ENCODE data around the gene DCAF5. TPM values are rescaled to one million over a fixed set of nuclear protein-coding genes. Genes with fewer than 3 reads are reported as not detected.
"Not testable (repeated sequence)": the region's sequence is repeated elsewhere in the genome, so short reads cannot be mapped to it uniquely, and the experiment has no call there.

The DCAF5 gene
- total RNA-seq, 1 experiment from 2014 or later = 29.1 TPM

DNA sequence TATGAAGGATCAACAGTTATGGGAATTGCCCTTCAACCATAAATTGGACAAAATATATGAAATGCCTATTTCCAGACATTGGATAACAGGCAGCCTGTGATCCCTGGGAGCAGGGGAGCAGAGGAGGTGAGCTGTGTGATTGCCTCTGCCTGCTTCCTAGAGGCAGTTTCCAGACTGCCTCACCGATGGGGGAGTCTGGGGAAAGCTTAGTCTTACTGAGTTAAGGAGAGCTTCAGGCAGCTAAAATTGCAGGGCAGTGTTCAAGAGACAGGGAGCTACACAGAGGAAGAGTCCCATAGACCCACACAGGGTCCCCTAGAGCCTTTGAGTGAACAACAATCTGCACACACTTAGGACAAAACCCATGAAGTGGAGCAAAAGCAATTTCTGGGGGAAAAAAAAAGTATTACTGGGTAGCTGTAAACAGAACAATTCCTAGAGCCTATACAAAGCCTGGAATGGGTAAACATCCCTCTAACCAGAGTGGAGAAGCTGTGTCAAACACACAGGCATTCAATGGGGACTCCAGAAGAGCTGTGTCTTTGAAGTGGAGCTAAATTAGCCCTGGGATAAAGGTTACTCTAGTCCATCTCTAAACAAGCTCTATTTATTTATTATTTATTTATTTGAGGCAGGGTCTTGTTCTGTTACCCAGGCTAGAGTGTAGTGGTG, 125.5 kb downstream of the DCAF5 start:
- no peaks in the 10 kb centered on the region for H3K36me3 ChIP-seq (ENCODE audit: low read depth)
- H3F3A ChIP-seq (ENCODE audit: insufficient read depth, low read depth) = no peaks in the 10 kb centered on the region; the same call in 1 of the 2 replicates
- no peaks in the 10 kb centered on the region for H3K9me2 ChIP-seq (ENCODE audit: insufficient read depth)
- CTCF ChIA-PET = no interaction called here
- intact Hi-C loops (cut with micrococcal nuclease; ENCODE audit: unreplicated experiment) = no loop called here
- TF ChIP-seq EZH2 (IDR thresholded peaks at IDR 0.05; ENCODE audit: low read depth) = no peak
- TF ChIP-seq, protein P1, sequence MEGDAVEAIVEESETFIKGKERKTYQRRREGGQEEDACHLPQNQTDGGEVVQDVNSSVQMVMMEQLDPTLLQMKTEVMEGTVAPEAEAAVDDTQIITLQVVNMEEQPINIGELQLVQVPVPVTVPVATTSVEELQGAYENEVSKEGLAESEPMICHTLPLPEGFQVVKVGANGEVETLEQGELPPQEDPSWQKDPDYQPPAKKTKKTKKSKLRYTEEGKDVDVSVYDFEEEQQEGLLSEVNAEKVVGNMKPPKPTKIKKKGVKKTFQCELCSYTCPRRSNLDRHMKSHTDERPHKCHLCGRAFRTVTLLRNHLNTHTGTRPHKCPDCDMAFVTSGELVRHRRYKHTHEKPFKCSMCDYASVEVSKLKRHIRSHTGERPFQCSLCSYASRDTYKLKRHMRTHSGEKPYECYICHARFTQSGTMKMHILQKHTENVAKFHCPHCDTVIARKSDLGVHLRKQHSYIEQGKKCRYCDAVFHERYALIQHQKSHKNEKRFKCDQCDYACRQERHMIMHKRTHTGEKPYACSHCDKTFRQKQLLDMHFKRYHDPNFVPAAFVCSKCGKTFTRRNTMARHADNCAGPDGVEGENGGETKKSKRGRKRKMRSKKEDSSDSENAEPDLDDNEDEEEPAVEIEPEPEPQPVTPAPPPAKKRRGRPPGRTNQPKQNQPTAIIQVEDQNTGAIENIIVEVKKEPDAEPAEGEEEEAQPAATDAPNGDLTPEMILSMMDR (conservative IDR thresholded peaks at IDR 0.05) = no peak
- H3K9me3 ChIP-seq (ENCODE audit: insufficient read depth, low read depth) = no peaks in the 10 kb centered on the region
- H3K79me2 ChIP-seq (ENCODE audit: low read depth) = no peaks in the 10 kb centered on the region
- H4K20me1 ChIP-seq (ENCODE audit: insufficient read depth) = no peaks in the 10 kb centered on the region
- no peaks in the 10 kb centered on the region for H3K27me3 ChIP-seq (ENCODE audit: insufficient read depth, low read depth)
- H3K27ac ChIP-seq = no peak overlapping the region
- DNase-seq = no peak
- no peak overlapping the region for H3K4me3 ChIP-seq
- POLR2A ChIA-PET (ENCODE audit: unreplicated experiment) = interaction anchor here (0.7 kb wide), 1 partner anchor 362 kb away, joined by 6 read pairs; no protein-coding TSS in a partner anchor
- no peaks in the 10 kb centered on the region for H3K4me1 ChIP-seq (replicated peaks; ENCODE audit: insufficient read depth)
- no peak overlapping the region for H2AFZ ChIP-seq
- BruUV-seq (replicated peaks) = no TSS peak
- H3K4me2 ChIP-seq = no peak overlapping the region

DNA sequence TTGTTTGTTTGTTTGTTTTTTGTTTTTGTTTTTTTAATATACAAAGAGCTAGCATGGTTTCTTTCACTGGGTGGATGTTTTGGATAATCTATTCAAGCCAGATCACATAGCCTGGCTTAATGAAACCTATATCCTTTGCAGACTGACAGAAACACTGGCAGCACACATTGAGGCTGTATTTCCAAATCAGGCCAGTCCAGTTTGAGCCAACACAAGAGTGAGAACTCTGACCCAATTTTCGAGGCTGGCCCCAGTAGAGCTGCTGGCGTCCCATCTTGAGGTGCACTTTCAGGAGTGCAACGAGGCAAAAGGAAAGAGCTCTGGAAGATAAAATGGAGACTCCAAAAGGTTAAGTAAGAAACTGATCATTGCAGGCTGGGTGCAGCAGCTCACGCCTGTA, 129.9 kb downstream of the DCAF5 start:
- H3K27ac ChIP-seq = no peak overlapping the region
- ChIA-PET POLR2A (ENCODE audit: unreplicated experiment) (no interaction called here), CTCF (no interaction called here)
- H4K20me1 ChIP-seq (ENCODE audit: insufficient read depth) = no peaks in the 10 kb centered on the region
- no peaks in the 10 kb centered on the region for H3K79me2 ChIP-seq (ENCODE audit: low read depth)
- BruUV-seq (replicated peaks) = no TSS peak
- no peaks in the 10 kb centered on the region for H3F3A ChIP-seq (ENCODE audit: insufficient read depth, low read depth)
- H3K27me3 ChIP-seq (ENCODE audit: insufficient read depth, low read depth) = no peaks in the 10 kb centered on the region
- H3K4me2 ChIP-seq = no peak overlapping the region
- no peaks in the 10 kb centered on the region for H3K9me3 ChIP-seq (ENCODE audit: insufficient read depth, low read depth)
- intact Hi-C loops (cut with micrococcal nuclease; ENCODE audit: unreplicated experiment) = no loop called here
- no peak for DNase-seq
- H3K4me3 ChIP-seq = no peak overlapping the region
- no peaks in the 10 kb centered on the region for H3K4me1 ChIP-seq (replicated peaks; ENCODE audit: insufficient read depth)
- H3K36me3 ChIP-seq (ENCODE audit: low read depth) = no peaks in the 10 kb centered on the region
- no peaks in the 10 kb centered on the region for H3K9me2 ChIP-seq (ENCODE audit: insufficient read depth)
- no peak for TF ChIP-seq EZH2 (IDR thresholded peaks at IDR 0.05; ENCODE audit: low read depth)
- TF ChIP-seq, protein P1 (conservative IDR thresholded peaks at IDR 0.05) = no peak
- no peak overlapping the region for H2AFZ ChIP-seq

DNA sequence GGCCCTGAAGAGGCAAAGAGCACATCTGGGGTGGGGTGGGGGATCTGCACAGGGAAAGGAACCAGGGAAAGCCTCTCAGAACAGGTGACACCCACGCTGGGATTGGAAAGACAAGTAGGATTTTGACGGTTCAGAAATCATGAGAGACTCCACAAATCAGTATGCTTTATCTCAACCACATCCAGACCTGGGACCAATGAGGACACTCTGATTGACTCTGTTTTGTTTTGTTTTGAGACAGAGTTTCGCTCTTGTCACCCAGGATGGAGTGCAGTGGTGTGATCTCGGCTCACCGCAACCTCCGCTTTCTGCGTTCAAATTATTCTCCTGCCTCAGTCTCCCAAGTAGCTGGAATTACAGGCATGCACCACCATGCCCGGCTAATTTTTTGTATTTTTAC, 130.8 kb downstream of the DCAF5 start:
- H4K20me1 ChIP-seq (ENCODE audit: insufficient read depth); H3K4me3 ChIP-seq: not testable (repeated sequence)

DNA sequence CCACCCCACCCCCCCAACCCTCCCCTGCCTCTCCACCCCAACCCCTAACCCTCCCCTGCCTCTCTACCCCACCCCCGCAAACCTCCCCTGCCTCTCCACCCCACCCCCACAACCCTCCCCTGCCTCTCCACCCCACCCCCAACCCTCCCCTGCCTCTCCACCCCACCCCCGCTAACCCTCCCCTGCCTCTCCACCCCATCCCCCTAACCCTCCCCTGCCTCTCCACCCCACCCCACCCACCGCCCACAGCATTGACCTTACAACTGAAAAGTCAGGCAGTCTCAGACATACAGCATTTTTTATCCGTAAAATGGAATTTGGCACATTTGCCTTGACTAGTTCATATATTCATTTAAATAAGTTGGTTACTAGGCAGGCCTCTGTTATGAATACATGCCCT, 135.2 kb downstream of the DCAF5 start:
- peaks cover 16% of the 10 kb centered on the region for H3K4me1 ChIP-seq (replicated peaks; ENCODE audit: insufficient read depth)
- TF ChIP-seq, protein P1 (conservative IDR thresholded peaks at IDR 0.05) = no peak
- TF ChIP-seq EZH2 (IDR thresholded peaks at IDR 0.05; ENCODE audit: low read depth) = no peak
- no peak overlapping the region for H3K4me2 ChIP-seq
- no peak overlapping the region for H3K4me3 ChIP-seq
- no peaks in the 10 kb centered on the region for H3K79me2 ChIP-seq (ENCODE audit: low read depth)
- CTCF ChIA-PET = no interaction called here
- DNase-seq = no peak
- no peaks in the 10 kb centered on the region for H3K9me2 ChIP-seq (ENCODE audit: insufficient read depth)
- no peaks in the 10 kb centered on the region for H3K9me3 ChIP-seq (ENCODE audit: insufficient read depth, low read depth)
- H3K27me3 ChIP-seq (ENCODE audit: insufficient read depth, low read depth) = no peaks in the 10 kb centered on the region
- no TSS peak for BruUV-seq (replicated peaks)
- POLR2A ChIA-PET (ENCODE audit: unreplicated experiment) = no interaction called here
- no peaks in the 10 kb centered on the region for H3K36me3 ChIP-seq (ENCODE audit: low read depth)
- H3K27ac ChIP-seq = no peak overlapping the region
- intact Hi-C loops (cut with micrococcal nuclease; ENCODE audit: unreplicated experiment) = no loop called here
- no peaks in the 10 kb centered on the region for H4K20me1 ChIP-seq (ENCODE audit: insufficient read depth)
- no peak overlapping the region for H2AFZ ChIP-seq
- H3F3A ChIP-seq (ENCODE audit: insufficient read depth, low read depth) = peaks cover 13% of the 10 kb centered on the region; the same call in 1 of the 2 replicates

More for the DNA sequence above, 130.8 kb downstream of the DCAF5 start:
- intact Hi-C loops (cut with micrococcal nuclease; ENCODE audit: unreplicated experiment); BruUV-seq (replicated peaks); H3K27ac ChIP-seq; H3F3A ChIP-seq (ENCODE audit: insufficient read depth, low read depth); CTCF ChIA-PET; H2AFZ ChIP-seq; DNase-seq; H3K4me2 ChIP-seq; H3K9me3 ChIP-seq (ENCODE audit: insufficient read depth, low read depth); H3K4me1 ChIP-seq (replicated peaks; ENCODE audit: insufficient read depth); H3K79me2 ChIP-seq (ENCODE audit: low read depth); H3K27me3 ChIP-seq (ENCODE audit: insufficient read depth, low read depth); H3K36me3 ChIP-seq (ENCODE audit: low read depth); POLR2A ChIA-PET (ENCODE audit: unreplicated experiment); H3K9me2 ChIP-seq (ENCODE audit: insufficient read depth): not testable (repeated sequence)
